AG09319 (cell line): ENCODE measurements around the gene DEDD.

ENCODE experiments used
- DNase-seq: peaks from one replicate; pipeline ENCODE4 v3.0.0-alpha.2; 2010; ENCODE audit warnings: low read depth; ENCODE audit errors: extremely low read depth
- CTCF ChIP-seq: IDR thresholded peaks from 2 replicates; pipeline ENCODE4 v1.5.1; 2011; ENCODE audit warnings: low read depth, mild to moderate bottlenecking, inconsistent platforms, low read length, moderate library complexity

DEDD gene

GRCh38 chr1:161162806-161163205 lies 30.3 kb upstream of the DEDD start:
- TF ChIP-seq CTCF = no peak
- DNase-seq = no peak

- TF ChIP-seq CTCF = no peak
- no peak for DNase-seq
These were observed 29.6 kb upstream of the DEDD start for GRCh38 chr1:161162052-161162451.

- TF ChIP-seq CTCF = no peak
- DNase-seq = no peak
These were observed 29.2 kb upstream of the DEDD start for GRCh38 chr1:161161652-161162051.

GRCh38 chr1:161160671-161161145 lies 28.2 kb upstream of the DEDD start:
- no peak for TF ChIP-seq CTCF
- no peak for DNase-seq

- TF ChIP-seq CTCF = no peak
These were observed 27.4 kb upstream of the DEDD start for GRCh38 chr1:161159913-161160243.

GRCh38 chr1:161159087-161159912 lies 26.8 kb upstream of the DEDD start, which contains the start of gene USP21:
Gene USP21 (plus strand): TSS chr1:161159500. CDS start chr1:161160641, 1,141 bp downstream.
- peak; percentile 67 for DNase-seq
- TF ChIP-seq CTCF = peak; percentile 46

More at GRCh38 chr1:161159913-161160243, 27.4 kb upstream of the DEDD start:
- DNase-seq = no peak

- no peak for DNase-seq
- no peak for TF ChIP-seq CTCF
These were observed 26.0 kb upstream of the DEDD start for GRCh38 chr1:161158316-161159010.
